Colonic mucosa (tissue), 4 donors: ENCODE results near the gene BRSK2. TPM values are rescaled to one million over a fixed set of nuclear protein-coding genes. Genes with fewer than 3 reads are reported as not detected.

Source experiments
- DNase-seq: peaks from one replicate; pipeline ENCODE4 v3.0.0-alpha.2; 2020
- H3K27ac ChIP-seq: fragments of 200-600 bp; one replicate; pipeline ENCODE4 v1.8.0; 2021
- H3K27me3 ChIP-seq: fragments of 200-600 bp; one replicate; pipeline ENCODE4 v1.8.0; 2021
- H3K36me3 ChIP-seq: fragments of 200-600 bp; one replicate; pipeline ENCODE4 v1.8.0; 2021
- H3K4me1 ChIP-seq: fragments of 200-600 bp; one replicate; pipeline ENCODE4 v1.8.0; 2021; ENCODE audit warnings: mild to moderate bottlenecking
- H3K4me3 ChIP-seq: fragments of 200-600 bp; one replicate; pipeline ENCODE4 v1.8.0; 2021
- H3K9ac ChIP-seq, 2 donors: one replicate each; pipeline ENCODE4 v1.7.0; 2013; ENCODE audit warnings: control low read depth in 2 of 2, low read depth in 2 of 2, low read length in 2 of 2
- H3K9me3 ChIP-seq: fragments of 200-600 bp; one replicate; pipeline ENCODE4 v1.8.0; 2021
- intact Hi-C: fragments of 100-400 bp; cut with DNase I; formaldehyde crosslinking; loops from one replicate; pipeline ENCODE4 v1.14.1; 2022
- total RNA-seq, 2 donors: library from RNA; stranded (reverse); fragmentation: NEBNext Ultra II Directional in 1 of 2; extraction: Animal tissue kit (Norgen Biotek cat#: 25700) in 1 of 2; gene quantifications; one replicate each; pipeline ENCODE4 v1.2.1, GENCODE V29; 2021
- TF ChIP-seq, protein P1 (sequence below): fragments of 200-600 bp; IDR thresholded peaks from one replicate; pipeline ENCODE4 v1.8.0; 2022; ENCODE audit warnings: antibody characterized with exemption, mild to moderate bottlenecking
- donor health status: healthy.
- donor health status: DM: no; HTN: no; CAD: no.
- donor health status: DM: no; HTN: no; CAD: no.

BRSK2 gene
- total RNA-seq, 2 donors from 2014 or later: 0.52 to 1.2 TPM

DNA sequence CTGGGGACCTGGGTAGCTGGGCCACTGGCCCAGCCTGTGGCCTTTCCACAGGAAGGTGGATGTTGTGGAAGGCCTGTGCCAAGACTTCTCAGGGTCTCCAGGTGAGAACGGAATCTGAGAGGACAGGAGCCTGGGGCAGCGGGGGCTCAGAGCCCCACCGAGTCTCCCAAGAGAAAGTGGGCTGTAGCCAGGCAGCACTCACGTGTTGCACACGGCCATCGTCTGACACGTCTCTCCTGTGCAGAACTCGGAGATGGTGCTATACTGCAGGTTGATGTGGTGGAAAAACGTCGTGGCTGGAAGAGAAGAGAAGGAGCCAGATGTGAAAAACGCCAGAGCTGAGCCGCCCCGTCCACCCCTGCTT is 90.4 kb downstream of the BRSK2 start:
- DNase-seq: no peak

DNA sequence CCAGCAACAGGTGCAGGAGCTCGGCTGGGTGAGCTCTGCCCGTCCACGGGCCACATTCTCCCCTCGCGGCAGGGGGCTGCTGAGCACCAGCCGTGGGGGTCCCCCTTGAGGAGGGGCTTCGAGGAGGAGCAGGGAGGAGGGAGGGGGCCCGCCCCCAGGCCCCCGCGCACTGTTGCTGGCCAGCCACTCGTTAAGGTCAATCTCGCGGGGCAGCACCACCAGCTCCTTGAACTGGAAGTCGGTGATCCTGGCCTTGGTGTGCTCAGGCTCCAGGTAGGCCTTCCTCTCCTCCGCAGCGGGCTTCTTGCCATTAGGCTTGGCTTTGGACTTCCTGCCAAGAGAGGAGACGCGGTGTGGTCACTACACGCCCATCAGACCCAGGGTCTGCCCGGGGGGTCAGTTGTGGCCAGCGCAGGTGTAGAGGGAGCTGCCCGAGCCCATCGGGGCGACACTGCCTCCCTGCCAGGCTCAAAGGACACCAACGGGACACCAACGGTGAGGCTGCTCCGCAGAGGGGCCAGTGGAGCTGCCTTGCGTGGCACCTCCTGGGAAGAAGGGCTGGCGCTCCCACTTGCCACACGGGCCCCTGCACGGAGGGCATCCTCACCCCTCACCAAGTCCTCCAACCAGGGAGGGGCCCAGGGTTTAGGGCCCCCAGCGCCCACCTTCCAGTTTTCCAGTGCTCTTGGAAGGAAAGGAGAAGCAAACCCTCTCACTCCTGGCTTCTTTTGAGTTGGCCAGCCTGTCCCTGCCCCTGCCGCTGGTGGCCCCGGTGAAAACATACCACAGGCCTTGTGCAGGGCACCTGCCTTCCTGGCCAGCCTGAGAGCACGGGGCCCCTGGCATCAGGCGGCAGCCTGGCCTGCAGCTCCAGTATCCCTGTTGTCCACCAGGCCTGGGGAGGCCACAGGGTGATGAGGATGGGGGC is 91.1 kb downstream of the BRSK2 start:
- H3K36me3 ChIP-seq: peaks cover 7% of the 10 kb centered on the region
- no peak overlapping the region for H3K9ac ChIP-seq
- peak overlapping the region; percentile 3 for H3K27ac ChIP-seq
- intact Hi-C loops: no loop called here
- TF ChIP-seq, protein P1, sequence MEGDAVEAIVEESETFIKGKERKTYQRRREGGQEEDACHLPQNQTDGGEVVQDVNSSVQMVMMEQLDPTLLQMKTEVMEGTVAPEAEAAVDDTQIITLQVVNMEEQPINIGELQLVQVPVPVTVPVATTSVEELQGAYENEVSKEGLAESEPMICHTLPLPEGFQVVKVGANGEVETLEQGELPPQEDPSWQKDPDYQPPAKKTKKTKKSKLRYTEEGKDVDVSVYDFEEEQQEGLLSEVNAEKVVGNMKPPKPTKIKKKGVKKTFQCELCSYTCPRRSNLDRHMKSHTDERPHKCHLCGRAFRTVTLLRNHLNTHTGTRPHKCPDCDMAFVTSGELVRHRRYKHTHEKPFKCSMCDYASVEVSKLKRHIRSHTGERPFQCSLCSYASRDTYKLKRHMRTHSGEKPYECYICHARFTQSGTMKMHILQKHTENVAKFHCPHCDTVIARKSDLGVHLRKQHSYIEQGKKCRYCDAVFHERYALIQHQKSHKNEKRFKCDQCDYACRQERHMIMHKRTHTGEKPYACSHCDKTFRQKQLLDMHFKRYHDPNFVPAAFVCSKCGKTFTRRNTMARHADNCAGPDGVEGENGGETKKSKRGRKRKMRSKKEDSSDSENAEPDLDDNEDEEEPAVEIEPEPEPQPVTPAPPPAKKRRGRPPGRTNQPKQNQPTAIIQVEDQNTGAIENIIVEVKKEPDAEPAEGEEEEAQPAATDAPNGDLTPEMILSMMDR: no peak
- DNase-seq: no peak
- no peaks in the 10 kb centered on the region for H3K27me3 ChIP-seq
- no peaks in the 10 kb centered on the region for H3K9me3 ChIP-seq
- H3K4me3 ChIP-seq: no peak overlapping the region
- peaks cover under 1% of the 10 kb centered on the region for H3K4me1 ChIP-seq

More for the DNA sequence above, 90.4 kb downstream of the BRSK2 start:
- H3K9ac ChIP-seq: no peak overlapping the region
- peaks cover 7% of the 10 kb centered on the region for H3K36me3 ChIP-seq
- H3K27ac ChIP-seq: no peak overlapping the region
- TF ChIP-seq, protein P1: no peak
- H3K4me3 ChIP-seq: no peak overlapping the region
- no peaks in the 10 kb centered on the region for H3K4me1 ChIP-seq
- H3K9me3 ChIP-seq: no peaks in the 10 kb centered on the region
- intact Hi-C loops: no loop called here
- no peaks in the 10 kb centered on the region for H3K27me3 ChIP-seq

DNA sequence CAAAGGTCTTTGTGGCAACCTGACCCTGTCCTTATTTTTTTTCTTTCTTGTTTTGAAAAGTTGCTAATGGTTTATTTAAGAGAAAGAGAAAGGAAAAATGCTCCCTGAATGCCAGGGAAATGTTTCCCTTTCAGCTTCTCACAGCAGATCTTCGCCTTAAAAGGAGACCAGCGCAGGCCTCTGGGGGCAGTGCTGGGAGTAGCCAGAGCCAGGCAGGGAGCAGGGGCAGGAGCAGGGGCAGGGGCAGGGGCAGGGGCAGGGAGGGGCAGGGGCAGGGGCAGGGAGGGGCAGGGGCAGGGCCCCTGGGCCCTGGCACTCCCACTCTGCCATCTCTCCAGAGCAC is 91.7 kb downstream of the BRSK2 start:
- Histone ChIP-seq H3K27me3 (no peaks in the 10 kb centered on the region), H3K9me3 (no peaks in the 10 kb centered on the region), H3K4me3 (no peak overlapping the region), H3K36me3 (peaks cover 7% of the 10 kb centered on the region), H3K27ac (peak overlapping the region; percentile 32), H3K4me1 (peaks cover 7% of the 10 kb centered on the region), H3K9ac (no peak overlapping the region)
- DNase-seq: no peak
- intact Hi-C loops: no loop called here
- TF ChIP-seq, protein P1: no peak

DNA sequence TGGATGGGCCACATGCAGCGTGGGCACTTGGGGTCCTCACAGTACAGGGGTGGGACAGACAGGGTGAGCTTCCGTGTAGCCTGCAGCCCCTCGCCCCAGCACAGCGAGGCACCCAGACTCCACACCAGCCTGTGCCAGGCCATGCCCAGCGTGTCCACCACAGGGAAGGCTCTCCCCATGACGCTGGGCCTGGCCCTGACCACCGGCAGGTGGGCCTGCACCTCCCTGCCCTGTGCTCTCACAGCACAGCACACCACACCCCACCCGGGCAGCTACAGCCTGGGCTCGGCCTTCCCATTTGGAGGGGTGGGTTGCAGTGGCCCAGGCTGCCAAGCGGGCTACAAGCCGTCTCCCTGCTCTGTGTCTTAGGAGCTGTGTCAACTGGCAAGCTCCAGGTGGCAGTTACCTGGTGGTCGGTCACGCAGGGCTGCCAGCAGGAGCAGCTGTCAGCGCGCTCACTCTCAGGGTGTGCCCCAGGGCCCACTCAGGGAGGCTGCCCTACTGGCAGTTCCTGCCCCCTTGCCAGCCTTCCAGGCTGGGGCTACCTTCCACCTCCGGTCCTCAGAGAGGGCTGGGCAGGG is 92.2 kb downstream of the BRSK2 start:
- Histone ChIP-seq H3K27me3 (no peaks in the 10 kb centered on the region), H3K36me3 (peaks cover 7% of the 10 kb centered on the region), H3K9me3 (no peaks in the 10 kb centered on the region), H3K27ac (peak overlapping the region; percentile 32), H3K4me3 (no peak overlapping the region), H3K9ac (no peak overlapping the region), H3K4me1 (peaks cover 9% of the 10 kb centered on the region)
- intact Hi-C loops: no loop called here
- DNase-seq: no peak
- TF ChIP-seq, protein P1: no peak

DNA sequence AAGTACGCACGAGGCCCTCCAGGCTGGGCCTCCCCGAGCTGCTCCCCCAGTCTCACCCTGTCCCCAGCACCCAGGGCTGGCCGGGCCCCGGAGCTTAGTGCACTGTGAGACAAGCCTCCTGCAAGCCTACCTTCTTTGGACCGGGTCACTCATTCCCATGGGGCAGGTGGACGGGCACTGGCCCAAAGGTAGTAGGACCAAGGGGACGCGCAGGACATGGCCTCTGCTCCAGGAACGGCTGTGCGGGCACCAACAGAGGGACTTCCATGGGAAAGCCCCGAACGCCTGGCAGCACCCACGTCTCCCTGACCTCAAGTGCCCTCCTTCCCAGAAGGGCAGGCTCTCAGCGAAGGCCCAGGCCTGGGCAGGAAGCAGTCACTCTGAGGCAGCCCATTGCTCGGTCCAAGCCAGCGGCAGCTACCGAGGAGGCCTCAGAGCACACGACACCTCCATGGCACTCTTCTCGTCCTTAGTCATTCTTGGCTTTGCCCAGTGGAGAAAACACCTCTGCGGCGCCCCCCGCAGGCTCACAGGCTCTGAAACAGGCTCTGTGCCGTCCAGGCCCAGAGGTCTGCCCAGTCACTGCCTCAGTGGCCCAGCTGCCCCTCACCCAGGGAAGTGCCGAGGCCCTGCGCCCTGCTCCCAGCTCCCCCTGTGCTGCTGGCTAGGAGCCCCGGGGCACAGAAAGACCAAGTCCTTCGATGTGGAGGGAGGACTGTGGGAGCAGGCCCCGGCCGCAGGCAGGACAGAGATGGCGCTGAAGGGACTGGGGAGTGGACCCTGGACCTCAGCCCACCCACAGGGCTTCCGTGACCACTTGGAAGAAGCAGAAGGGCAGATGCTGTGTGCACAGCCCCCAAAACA is 93.1 kb downstream of the BRSK2 start:
- Histone ChIP-seq H3K36me3 (peaks cover 7% of the 10 kb centered on the region), H3K4me3 (no peak overlapping the region), H3K27me3 (no peaks in the 10 kb centered on the region), H3K9me3 (no peaks in the 10 kb centered on the region), H3K27ac (peak overlapping the region; percentile 44), H3K4me1 (peaks cover 18% of the 10 kb centered on the region), H3K9ac (peak overlapping the region in 1 of 2 donors; percentile 35)
- TF ChIP-seq, protein P1: no peak
- no peak for DNase-seq
- intact Hi-C loops: no loop called here
